Measurements from ENCODE around the gene URI1.

Gene URI1

GRCh38 chr19:30014770-30015169 is 72.7 kb downstream of the URI1 start:
- H3K4me1 ChIP-seq (ENCODE audit: control insufficient read depth, insufficient read depth, low read length): no peaks in the 10 kb centered on the region
- DNase-seq (ENCODE audit: low read depth, low spot score): no peak
- no CpG with 5 or more reads among the region's 3 CpGs for WGBS (ENCODE audit: insufficient coverage, insufficient read length)
- H3K27ac ChIP-seq (ENCODE audit: low read length): no peak overlapping the region
- no peak overlapping the region for H3K4me3 ChIP-seq (ENCODE audit: low read length)
- no peaks in the 10 kb centered on the region for H3K36me3 ChIP-seq (ENCODE audit: control insufficient read depth, insufficient read depth, low read length)
- H3K27me3 ChIP-seq (ENCODE audit: control insufficient read depth, insufficient read depth, low read length): no peaks in the 10 kb centered on the region
- H3K9me3 ChIP-seq (ENCODE audit: control insufficient read depth, insufficient read depth, low read length): no peaks in the 10 kb centered on the region

- Histone ChIP-seq H3K36me3 (ENCODE audit: control insufficient read depth, insufficient read depth, low read length) (no peaks in the 10 kb centered on the region), H3K4me1 (ENCODE audit: control insufficient read depth, insufficient read depth, low read length) (no peaks in the 10 kb centered on the region), H3K27ac (ENCODE audit: low read length) (no peak overlapping the region), H3K4me3 (ENCODE audit: low read length) (no peak overlapping the region), H3K27me3 (ENCODE audit: control insufficient read depth, insufficient read depth, low read length) (no peaks in the 10 kb centered on the region), H3K9me3 (ENCODE audit: control insufficient read depth, insufficient read depth, low read length) (no peaks in the 10 kb centered on the region)
- DNase-seq (ENCODE audit: low read depth, low spot score): no peak
Observed at GRCh38 chr19:30017172-30017571, 75.1 kb downstream of the URI1 start.

GRCh38 chr19:30020189-30020588 is 78.2 kb downstream of the URI1 start:
- H3K27ac ChIP-seq (ENCODE audit: low read length): no peak overlapping the region
- H3K36me3 ChIP-seq (ENCODE audit: control insufficient read depth, insufficient read depth, low read length): no peaks in the 10 kb centered on the region
- no peaks in the 10 kb centered on the region for H3K9me3 ChIP-seq (ENCODE audit: control insufficient read depth, insufficient read depth, low read length)
- no peaks in the 10 kb centered on the region for H3K4me1 ChIP-seq (ENCODE audit: control insufficient read depth, insufficient read depth, low read length)
- no peaks in the 10 kb centered on the region for H3K27me3 ChIP-seq (ENCODE audit: control insufficient read depth, insufficient read depth, low read length)
- H3K4me3 ChIP-seq (ENCODE audit: low read length): no peak overlapping the region
- WGBS (ENCODE audit: insufficient coverage, insufficient read length): no CpG with 5 or more reads among the region's 1 CpG
- DNase-seq (ENCODE audit: low read depth, low spot score): no peak

- DNase-seq (ENCODE audit: low read depth, low spot score): no peak
- H3K36me3 ChIP-seq (ENCODE audit: control insufficient read depth, insufficient read depth, low read length): no peaks in the 10 kb centered on the region
- no peaks in the 10 kb centered on the region for H3K27me3 ChIP-seq (ENCODE audit: control insufficient read depth, insufficient read depth, low read length)
- H3K4me3 ChIP-seq (ENCODE audit: low read length): no peak overlapping the region
- WGBS (ENCODE audit: insufficient coverage, insufficient read length): 100% methylated on average over 1 of the region's 1 CpG
- H3K4me1 ChIP-seq (ENCODE audit: control insufficient read depth, insufficient read depth, low read length): no peaks in the 10 kb centered on the region
- H3K27ac ChIP-seq (ENCODE audit: low read length): no peak overlapping the region
- no peaks in the 10 kb centered on the region for H3K9me3 ChIP-seq (ENCODE audit: control insufficient read depth, insufficient read depth, low read length)
Observed at GRCh38 chr19:30022659-30023058, 80.6 kb downstream of the URI1 start.

- Histone ChIP-seq H3K27me3 (ENCODE audit: control insufficient read depth, insufficient read depth, low read length) (no peaks in the 10 kb centered on the region), H3K27ac (ENCODE audit: low read length) (no peak overlapping the region), H3K36me3 (ENCODE audit: control insufficient read depth, insufficient read depth, low read length) (no peaks in the 10 kb centered on the region), H3K9me3 (ENCODE audit: control insufficient read depth, insufficient read depth, low read length) (no peaks in the 10 kb centered on the region), H3K4me1 (ENCODE audit: control insufficient read depth, insufficient read depth, low read length) (no peaks in the 10 kb centered on the region), H3K4me3 (ENCODE audit: low read length) (no peak overlapping the region)
- no peak for DNase-seq (ENCODE audit: low read depth, low spot score)
Observed at GRCh38 chr19:30023330-30023729, 81.3 kb downstream of the URI1 start.

- H3K36me3 ChIP-seq (ENCODE audit: control insufficient read depth, insufficient read depth, low read length): no peaks in the 10 kb centered on the region
Observed at GRCh38 chr19:30024091-30024490, 82.1 kb downstream of the URI1 start.

GRCh38 chr19:30026933-30027332 is 84.9 kb downstream of the URI1 start:
- Histone ChIP-seq H3K4me1 (ENCODE audit: control insufficient read depth, insufficient read depth, low read length) (no peaks in the 10 kb centered on the region), H3K27me3 (ENCODE audit: control insufficient read depth, insufficient read depth, low read length) (no peaks in the 10 kb centered on the region), H3K27ac (ENCODE audit: low read length) (no peak overlapping the region), H3K9me3 (ENCODE audit: control insufficient read depth, insufficient read depth, low read length) (no peaks in the 10 kb centered on the region), H3K4me3 (ENCODE audit: low read length) (no peak overlapping the region), H3K36me3 (ENCODE audit: control insufficient read depth, insufficient read depth, low read length) (no peaks in the 10 kb centered on the region)
- no CpG with 5 or more reads among the region's 1 CpG for WGBS (ENCODE audit: insufficient coverage, insufficient read length)
- DNase-seq (ENCODE audit: low read depth, low spot score): no peak

More at GRCh38 chr19:30024091-30024490, 82.1 kb downstream of the URI1 start:
- no peaks in the 10 kb centered on the region for H3K4me1 ChIP-seq (ENCODE audit: control insufficient read depth, insufficient read depth, low read length)
- no peak overlapping the region for H3K27ac ChIP-seq (ENCODE audit: low read length)
- H3K9me3 ChIP-seq (ENCODE audit: control insufficient read depth, insufficient read depth, low read length): no peaks in the 10 kb centered on the region
- H3K27me3 ChIP-seq (ENCODE audit: control insufficient read depth, insufficient read depth, low read length): no peaks in the 10 kb centered on the region
- DNase-seq (ENCODE audit: low read depth, low spot score): no peak
- no peak overlapping the region for H3K4me3 ChIP-seq (ENCODE audit: low read length)

- WGBS (ENCODE audit: insufficient coverage, insufficient read length): no CpG with 5 or more reads among the region's 2 CpGs
- Histone ChIP-seq H3K27ac (ENCODE audit: low read length) (no peak overlapping the region), H3K4me1 (ENCODE audit: control insufficient read depth, insufficient read depth, low read length) (no peaks in the 10 kb centered on the region), H3K9me3 (ENCODE audit: control insufficient read depth, insufficient read depth, low read length) (no peaks in the 10 kb centered on the region), H3K27me3 (ENCODE audit: control insufficient read depth, insufficient read depth, low read length) (no peaks in the 10 kb centered on the region), H3K36me3 (ENCODE audit: control insufficient read depth, insufficient read depth, low read length) (no peaks in the 10 kb centered on the region), H3K4me3 (ENCODE audit: low read length) (no peak overlapping the region)
- DNase-seq (ENCODE audit: low read depth, low spot score): no peak
Observed at GRCh38 chr19:30028118-30028991, 86.3 kb downstream of the URI1 start.

- H3K4me3 ChIP-seq (ENCODE audit: low read length): no peak overlapping the region
- DNase-seq (ENCODE audit: low read depth, low spot score): no peak
- no CpG with 5 or more reads among the region's 1 CpG for WGBS (ENCODE audit: insufficient coverage, insufficient read length)
Observed at GRCh38 chr19:30028992-30029343, 86.9 kb downstream of the URI1 start.

GRCh38 chr19:30029721-30030510 is 87.9 kb downstream of the URI1 start:
- H3K9me3 ChIP-seq (ENCODE audit: control insufficient read depth, insufficient read depth, low read length): no peaks in the 10 kb centered on the region
- no CpG with 5 or more reads among the region's 4 CpGs for WGBS (ENCODE audit: insufficient coverage, insufficient read length)
- no peak overlapping the region for H3K27ac ChIP-seq (ENCODE audit: low read length)
- no peak for DNase-seq (ENCODE audit: low read depth, low spot score)
- H3K36me3 ChIP-seq (ENCODE audit: control insufficient read depth, insufficient read depth, low read length): no peaks in the 10 kb centered on the region
- H3K4me1 ChIP-seq (ENCODE audit: control insufficient read depth, insufficient read depth, low read length): no peaks in the 10 kb centered on the region
- no peak overlapping the region for H3K4me3 ChIP-seq (ENCODE audit: low read length)
- no peaks in the 10 kb centered on the region for H3K27me3 ChIP-seq (ENCODE audit: control insufficient read depth, insufficient read depth, low read length)

More at GRCh38 chr19:30028992-30029343, 86.9 kb downstream of the URI1 start:
- H3K9me3 ChIP-seq (ENCODE audit: control insufficient read depth, insufficient read depth, low read length): no peaks in the 10 kb centered on the region
- no peaks in the 10 kb centered on the region for H3K27me3 ChIP-seq (ENCODE audit: control insufficient read depth, insufficient read depth, low read length)
- H3K27ac ChIP-seq (ENCODE audit: low read length): no peak overlapping the region
- no peaks in the 10 kb centered on the region for H3K4me1 ChIP-seq (ENCODE audit: control insufficient read depth, insufficient read depth, low read length)
- H3K36me3 ChIP-seq (ENCODE audit: control insufficient read depth, insufficient read depth, low read length): no peaks in the 10 kb centered on the region
